Mesendoderm (in vitro differentiated cells): Measurements from ENCODE around the gene CCDC8.

Source experiments
- DNase-seq: peaks from one replicate; pipeline ENCODE4 v3.0.0; 2013
- H2AK5ac ChIP-seq: 2 replicates; pipeline ENCODE4 v1.6.1; 2013; ENCODE audit warnings: low read length, inconsistent platforms
- H2BK120ac ChIP-seq: 2 replicates; pipeline ENCODE4 v1.6.1; 2013; ENCODE audit warnings: low read depth, mild to moderate bottlenecking, low read length, moderate library complexity, mixed read lengths
- H2BK15ac ChIP-seq: replicated peaks from 2 replicates; pipeline ENCODE4 v1.6.1; 2013; ENCODE audit warnings: low read depth, mild to moderate bottlenecking, moderate library complexity
- H2BK5ac ChIP-seq: 2 replicates; pipeline ENCODE4 v1.6.1; 2013; ENCODE audit warnings: low read length, inconsistent platforms
- H3K18ac ChIP-seq: 2 replicates; pipeline ENCODE4 v1.6.1; 2013; ENCODE audit warnings: mild to moderate bottlenecking, low read length, mixed read lengths
- H3K23ac ChIP-seq: one replicate; pipeline ENCODE4 v1.6.1; 2013; ENCODE audit warnings: low read length
- H3K27ac ChIP-seq: 2 replicates; pipeline ENCODE4 v1.5.1; 2013; ENCODE audit warnings: low read depth, mild to moderate bottlenecking, inconsistent platforms, low read length, moderate library complexity
- H3K27me3 ChIP-seq: 2 replicates; pipeline ENCODE4 v1.6.1; 2013; ENCODE audit warnings: low read length, control low read depth, mild to moderate bottlenecking, inconsistent platforms; ENCODE audit not compliant: insufficient read depth, poor library complexity
- H3K36me3 ChIP-seq: 2 replicates; pipeline ENCODE4 v1.6.1; 2013; ENCODE audit warnings: low read length, inconsistent platforms; ENCODE audit not compliant: control insufficient read depth, insufficient read depth
- H3K4ac ChIP-seq: one replicate; pipeline ENCODE4 v1.6.1; 2013; ENCODE audit warnings: low read depth, mild to moderate bottlenecking, low read length, moderate library complexity
- H3K4me1 ChIP-seq: 2 replicates; pipeline ENCODE4 v1.6.1; 2013; ENCODE audit warnings: low read depth, low read length, inconsistent platforms; ENCODE audit not compliant: control insufficient read depth
- H3K4me2 ChIP-seq: 2 replicates; pipeline ENCODE4 v1.6.1; 2013; ENCODE audit warnings: low read length
- H3K4me3 ChIP-seq: 2 replicates; pipeline ENCODE4 v1.5.1; 2013; ENCODE audit warnings: mild to moderate bottlenecking, low read length
- H3K56ac ChIP-seq: one replicate; pipeline ENCODE4 v1.6.1; 2013; ENCODE audit warnings: low read length
- H3K79me1 ChIP-seq: 2 replicates; pipeline ENCODE4 v1.6.1; 2013; ENCODE audit warnings: low read length, inconsistent platforms
- H3K79me2 ChIP-seq: 2 replicates; pipeline ENCODE4 v1.6.1; 2013; ENCODE audit warnings: mild to moderate bottlenecking, low read length; ENCODE audit not compliant: control insufficient read depth, insufficient read depth
- H3K9ac ChIP-seq: 2 replicates; pipeline ENCODE4 v1.6.1; 2013; ENCODE audit warnings: low read length, inconsistent platforms
- H4K5ac ChIP-seq: one replicate; pipeline ENCODE4 v1.6.1; 2013; ENCODE audit warnings: low read length
- H4K8ac ChIP-seq: one replicate; pipeline ENCODE4 v1.6.1; 2013; ENCODE audit warnings: low read depth, mild to moderate bottlenecking, control low read depth, low read length, moderate library complexity
- WGBS: extraction: QIAGEN DNeasy Blood & Tissue Kit; methylation state at CpG from one replicate; pipeline ENCODE4 v1.1.7; 2013; ENCODE audit warnings: low lambda C conversion rate, missing lambda C conversion rate; ENCODE audit not compliant: insufficient coverage; ENCODE audit errors: extremely low coverage; 5-methylcytosine and 5-hydroxymethylcytosine counted together

Gene CCDC8

GRCh38 chr19:46453661-46454060 lies 40.3 kb upstream of the CCDC8 start:
- DNase-seq = no peak
- H3K9ac ChIP-seq = no peak overlapping the region
- no peak overlapping the region for H3K27ac ChIP-seq
- H3K79me2 ChIP-seq = no peaks in the 10 kb centered on the region
- H3K4me1 ChIP-seq = no peaks in the 10 kb centered on the region
- H2AK5ac ChIP-seq = no peak overlapping the region
- H2BK5ac ChIP-seq = no peak overlapping the region
- no peak overlapping the region for H3K4me3 ChIP-seq
- H3K56ac ChIP-seq = no peak overlapping the region
- no peak overlapping the region for H2BK120ac ChIP-seq
- no peaks in the 10 kb centered on the region for H3K79me1 ChIP-seq
- WGBS = no CpG with 5 or more reads among the region's 6 CpGs
- no peak overlapping the region for H2BK15ac ChIP-seq
- no peak overlapping the region for H4K5ac ChIP-seq
- H3K23ac ChIP-seq = no peak overlapping the region
- H3K4ac ChIP-seq = no peak overlapping the region
- H4K8ac ChIP-seq = no peak overlapping the region
- no peaks in the 10 kb centered on the region for H3K36me3 ChIP-seq
- H3K27me3 ChIP-seq = no peaks in the 10 kb centered on the region
- H3K18ac ChIP-seq = no peak overlapping the region
- no peak overlapping the region for H3K4me2 ChIP-seq

GRCh38 chr19:46452186-46452585 lies 38.8 kb upstream of the CCDC8 start:
- no peak for DNase-seq
- H2BK15ac ChIP-seq = no peak overlapping the region
- no peak overlapping the region for H3K18ac ChIP-seq
- no peak overlapping the region for H2BK5ac ChIP-seq
- no peak overlapping the region for H2AK5ac ChIP-seq
- no peaks in the 10 kb centered on the region for H3K4me1 ChIP-seq
- no peaks in the 10 kb centered on the region for H3K27me3 ChIP-seq
- H4K5ac ChIP-seq = no peak overlapping the region
- no peak overlapping the region for H3K9ac ChIP-seq
- no peak overlapping the region for H3K4me2 ChIP-seq
- no peaks in the 10 kb centered on the region for H3K36me3 ChIP-seq
- no peak overlapping the region for H3K23ac ChIP-seq
- no peak overlapping the region for H2BK120ac ChIP-seq
- H4K8ac ChIP-seq = no peak overlapping the region
- no CpG with 5 or more reads among the region's 4 CpGs for WGBS
- H3K56ac ChIP-seq = no peak overlapping the region
- H3K79me2 ChIP-seq = no peaks in the 10 kb centered on the region
- no peak overlapping the region for H3K4ac ChIP-seq
- no peak overlapping the region for H3K4me3 ChIP-seq
- no peaks in the 10 kb centered on the region for H3K79me1 ChIP-seq
- no peak overlapping the region for H3K27ac ChIP-seq

GRCh38 chr19:46451352-46451751 lies 38.0 kb upstream of the CCDC8 start:
- Histone ChIP-seq H3K79me2 (no peaks in the 10 kb centered on the region), H3K9ac (no peak overlapping the region), H2BK120ac (no peak overlapping the region), H3K4me3 (no peak overlapping the region), H3K18ac (no peak overlapping the region), H3K36me3 (no peaks in the 10 kb centered on the region), H4K8ac (no peak overlapping the region), H3K27ac (no peak overlapping the region), H3K4ac (no peak overlapping the region), H3K56ac (no peak overlapping the region), H3K4me2 (no peak overlapping the region), H4K5ac (no peak overlapping the region), H2AK5ac (no peak overlapping the region), H3K4me1 (no peaks in the 10 kb centered on the region), H2BK5ac (no peak overlapping the region), H3K79me1 (no peaks in the 10 kb centered on the region), H3K27me3 (no peaks in the 10 kb centered on the region), H3K23ac (no peak overlapping the region), H2BK15ac (no peak overlapping the region)
- WGBS = no CpG with 5 or more reads among the region's 6 CpGs
- DNase-seq = no peak

GRCh38 chr19:46450737-46451136 lies 37.4 kb upstream of the CCDC8 start:
- Histone ChIP-seq H3K23ac (no peak overlapping the region), H3K27ac (no peak overlapping the region), H3K4me1 (no peaks in the 10 kb centered on the region), H3K4ac (no peak overlapping the region), H3K36me3 (no peaks in the 10 kb centered on the region), H3K79me1 (no peaks in the 10 kb centered on the region), H3K56ac (no peak overlapping the region), H2BK5ac (no peak overlapping the region), H3K27me3 (no peaks in the 10 kb centered on the region), H3K79me2 (no peaks in the 10 kb centered on the region), H3K18ac (no peak overlapping the region), H2AK5ac (no peak overlapping the region), H2BK15ac (no peak overlapping the region), H4K5ac (no peak overlapping the region), H2BK120ac (no peak overlapping the region), H3K4me2 (no peak overlapping the region), H4K8ac (no peak overlapping the region), H3K9ac (no peak overlapping the region), H3K4me3 (no peak overlapping the region)
- no peak for DNase-seq
- WGBS = no CpG with 5 or more reads among the region's 5 CpGs

GRCh38 chr19:46449228-46449627 lies 35.9 kb upstream of the CCDC8 start:
- peak; percentile 10 for DNase-seq
- H3K4me3 ChIP-seq = no peak overlapping the region
- H2BK5ac ChIP-seq = no peak overlapping the region
- no peak overlapping the region for H3K4ac ChIP-seq
- H3K9ac ChIP-seq = no peak overlapping the region
- no peak overlapping the region for H2BK120ac ChIP-seq
- H3K18ac ChIP-seq = no peak overlapping the region
- no peak overlapping the region for H2AK5ac ChIP-seq
- no peak overlapping the region for H3K56ac ChIP-seq
- H3K4me2 ChIP-seq = no peak overlapping the region
- H4K8ac ChIP-seq = no peak overlapping the region
- H4K5ac ChIP-seq = no peak overlapping the region
- no CpG with 5 or more reads among the region's 7 CpGs for WGBS
- H2BK15ac ChIP-seq = no peak overlapping the region
- no peaks in the 10 kb centered on the region for H3K79me2 ChIP-seq
- H3K27ac ChIP-seq = no peak overlapping the region
- no peak overlapping the region for H3K23ac ChIP-seq
- H3K79me1 ChIP-seq = no peaks in the 10 kb centered on the region
- no peaks in the 10 kb centered on the region for H3K4me1 ChIP-seq
- H3K27me3 ChIP-seq = no peaks in the 10 kb centered on the region
- no peaks in the 10 kb centered on the region for H3K36me3 ChIP-seq

GRCh38 chr19:46448601-46449000 lies 35.2 kb upstream of the CCDC8 start:
- Histone ChIP-seq H3K18ac (no peak overlapping the region), H4K8ac (no peak overlapping the region), H2AK5ac (no peak overlapping the region), H3K9ac (no peak overlapping the region), H3K4me1 (no peaks in the 10 kb centered on the region), H3K27ac (no peak overlapping the region), H3K4me2 (no peak overlapping the region), H3K79me1 (no peaks in the 10 kb centered on the region), H2BK120ac (no peak overlapping the region), H2BK15ac (no peak overlapping the region), H3K23ac (no peak overlapping the region), H3K36me3 (no peaks in the 10 kb centered on the region), H3K79me2 (no peaks in the 10 kb centered on the region), H2BK5ac (no peak overlapping the region), H3K4me3 (no peak overlapping the region), H3K4ac (no peak overlapping the region), H4K5ac (no peak overlapping the region), H3K27me3 (no peaks in the 10 kb centered on the region), H3K56ac (no peak overlapping the region)
- WGBS = 100% methylated on average over 2 of the region's 10 CpGs
- no peak for DNase-seq
